Posterior vena cava (tissue), 2 donors: Measurements from ENCODE around the gene MAST4. TPM values are rescaled to one million over a fixed set of nuclear protein-coding genes. Genes with fewer than 3 reads are reported as not detected.

ENCODE experiments used
- DNase-seq: peaks from one replicate; pipeline ENCODE4 v3.0.0-alpha.2; 2020; ENCODE audit warnings: low spot score
- intact Hi-C, 2 donors: fragments of 100-400 bp; cut with DNase I; formaldehyde crosslinking; loops; one replicate each; pipeline versions ENCODE4 v1.14.1 to v1.14.2; 2022 to 2023
- total RNA-seq, 2 donors: library from RNA; stranded (reverse); fragmentation: NEBNext Ultra II Directional; extraction: Animal tissue kit (Norgen Biotek cat#: 25700); gene quantifications; one replicate each; pipeline ENCODE4 v1.2.1, GENCODE V29; 2021
- donor health status: DM: yes; HTN: yes; CAD: no.
- donor health status: DM: yes; HTN: yes; CAD: no.

MAST4 gene
- total RNA-seq, 2 donors from 2014 or later: 36.4 to 45.6 TPM

GRCh38 chr5:67052034-67052433, 455.8 kb downstream of the MAST4 start:
- no peak for DNase-seq
- intact Hi-C loops: no loop called here

DNA sequence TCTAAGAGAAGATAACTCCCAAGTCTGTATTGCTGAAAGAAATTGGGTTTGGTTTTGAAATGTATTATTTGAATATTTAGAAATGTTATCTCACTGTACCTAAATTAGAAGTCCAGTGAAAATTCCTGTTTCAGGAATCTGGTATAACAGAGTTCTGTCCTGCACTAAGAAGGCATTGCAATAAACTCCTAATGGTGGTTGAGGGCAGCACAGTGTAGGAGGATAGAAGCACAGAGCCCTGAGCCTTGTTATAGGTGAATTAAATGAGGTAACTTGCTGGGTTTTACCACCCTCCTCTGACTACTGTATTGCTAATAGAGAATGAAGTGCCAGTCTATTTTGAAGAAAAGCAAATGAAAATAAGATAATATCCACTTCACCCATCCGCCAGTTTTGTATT, 457.0 kb downstream of the MAST4 start:
- intact Hi-C loops: no loop called here
- no peak for DNase-seq

DNA sequence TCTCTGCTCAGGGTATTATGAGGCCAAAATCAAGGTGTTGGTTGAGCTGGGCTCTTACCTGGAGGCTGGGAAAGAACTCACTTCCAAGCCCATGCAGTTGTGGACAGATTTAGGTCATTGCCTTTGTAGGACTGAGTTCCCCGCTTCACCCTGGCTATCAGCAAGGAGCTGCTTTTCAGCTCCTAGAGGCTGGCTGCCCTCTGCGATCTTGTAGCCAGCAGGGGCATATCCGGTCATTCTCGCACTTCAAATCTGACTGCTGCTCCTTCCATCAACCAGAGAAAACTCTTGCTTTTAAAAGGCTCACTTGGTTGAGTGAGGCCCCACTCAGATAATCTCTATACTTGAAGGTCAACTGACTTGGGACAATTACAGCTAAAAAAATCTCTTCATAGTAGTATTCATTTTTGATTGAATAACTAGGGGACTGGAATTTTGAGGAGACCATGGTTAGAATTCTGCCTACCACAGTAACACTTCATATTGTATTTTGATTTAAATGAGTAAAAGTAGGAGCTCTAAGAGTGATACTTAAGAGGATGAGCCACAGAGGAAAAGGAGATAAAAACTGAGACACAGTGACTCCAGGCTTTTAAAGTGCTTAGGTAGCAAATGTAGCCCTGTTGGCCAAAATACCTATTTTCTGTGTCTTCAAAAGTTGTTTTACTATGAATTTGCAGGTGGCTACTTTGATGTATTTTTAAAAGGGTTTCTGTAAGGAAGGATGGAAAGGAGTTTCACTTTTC, 463.0 kb downstream of the MAST4 start:
- no peak for DNase-seq
- intact Hi-C loops: no loop called here

DNA sequence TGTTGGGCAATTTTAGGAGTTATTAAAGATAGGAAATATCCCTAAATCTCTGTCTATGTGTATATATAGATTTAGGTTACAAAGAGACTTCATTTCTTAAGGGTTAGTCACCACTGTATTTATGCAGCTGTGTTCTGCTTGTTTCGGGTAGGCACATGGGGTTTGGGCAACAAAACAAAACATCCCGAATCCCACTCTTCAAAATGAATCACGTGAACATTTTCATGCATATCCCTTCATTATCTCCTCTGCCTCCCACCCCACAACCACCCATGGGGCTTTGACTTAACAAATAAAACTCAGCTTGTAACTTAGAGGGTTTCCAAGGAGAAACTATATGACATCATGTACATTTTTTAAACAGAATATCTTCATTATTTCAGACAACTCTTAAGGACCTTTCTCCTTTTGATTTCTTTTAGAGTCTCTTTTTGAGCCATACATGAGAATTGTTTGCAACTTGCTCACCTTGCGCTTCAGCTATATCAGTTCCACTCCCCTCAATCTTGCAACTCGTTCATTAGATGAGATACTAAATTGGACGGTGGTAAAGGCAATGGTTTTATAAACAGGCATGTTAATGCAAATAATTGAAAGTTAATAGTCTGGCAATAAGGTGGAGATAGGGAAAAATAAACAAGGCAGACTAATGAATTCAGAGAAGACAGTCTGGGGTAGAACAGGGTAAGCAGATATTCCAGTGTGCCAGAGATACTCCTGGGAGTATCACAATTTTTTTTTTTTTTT, 463.7 kb downstream of the MAST4 start:
- intact Hi-C loops: no loop called here
- DNase-seq: no peak

DNA sequence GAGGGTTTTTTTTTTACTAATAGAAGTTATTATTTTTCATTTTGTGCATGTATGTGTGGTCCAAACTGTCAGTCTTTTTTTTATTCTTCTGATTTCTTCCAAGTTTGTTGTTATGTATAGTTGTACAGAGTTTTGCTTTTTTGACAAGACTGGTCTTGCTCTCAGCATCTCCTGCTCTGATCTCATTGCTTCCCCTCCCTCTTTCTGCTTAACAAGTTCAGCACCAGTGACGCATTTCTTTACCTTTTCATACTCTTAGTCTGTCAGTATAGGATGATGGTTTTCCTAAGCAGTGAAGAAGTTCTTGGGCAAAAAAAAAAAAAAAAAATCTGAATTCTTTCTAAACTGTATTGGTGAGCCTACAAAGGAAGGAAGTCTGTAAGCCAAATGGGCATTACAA, 465.3 kb downstream of the MAST4 start:
- intact Hi-C loops: no loop called here
- DNase-seq: no peak

DNA sequence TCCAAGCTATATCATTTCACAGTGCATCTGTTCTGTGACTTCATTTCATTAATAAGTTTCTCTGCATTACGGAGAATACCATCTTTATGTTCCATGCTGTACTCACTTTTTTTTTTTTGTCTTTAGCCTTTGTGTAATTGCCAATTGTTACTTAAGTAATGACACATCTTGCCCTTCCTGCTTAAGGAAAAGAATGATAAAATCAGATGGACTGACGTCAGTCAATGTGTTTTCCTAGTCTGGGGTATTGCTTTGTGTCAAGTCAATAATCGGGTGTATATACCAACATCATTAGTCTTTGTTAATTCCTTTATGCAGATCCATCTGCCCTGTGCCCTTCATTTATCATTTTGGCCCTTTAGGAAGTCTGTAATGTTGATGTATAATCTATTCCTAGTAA, 466.9 kb downstream of the MAST4 start:
- intact Hi-C loops: no loop called here
- DNase-seq: no peak

GRCh38 chr5:67063791-67064190, 467.6 kb downstream of the MAST4 start:
- no peak for DNase-seq

DNA sequence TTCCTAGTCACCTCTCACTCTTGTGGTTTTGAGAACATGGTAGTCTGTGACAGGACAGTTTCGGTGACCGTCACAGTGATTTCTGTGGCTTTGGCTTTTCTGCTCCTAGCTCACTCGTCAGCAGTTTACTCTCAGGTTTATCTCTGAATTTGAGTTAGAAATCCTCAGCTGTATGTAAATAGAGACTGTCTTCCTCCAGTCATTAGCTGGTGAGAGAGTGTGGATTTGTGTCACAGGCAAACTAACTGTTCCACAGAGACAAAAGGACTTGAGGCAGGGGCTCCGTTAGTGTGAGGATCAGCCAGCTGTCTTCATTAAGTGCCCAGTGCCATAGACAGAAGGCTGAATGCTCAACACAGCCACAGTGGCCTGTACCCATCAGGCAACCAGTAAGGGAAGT, 469.0 kb downstream of the MAST4 start:
- intact Hi-C loops: no loop called here
- no peak for DNase-seq

More at GRCh38 chr5:67063791-67064190, 467.6 kb downstream of the MAST4 start:
- intact Hi-C loops: no loop called here

GRCh38 chr5:67065696-67066095, 469.5 kb downstream of the MAST4 start:
- intact Hi-C loops: no loop called here
- no peak for DNase-seq

DNA sequence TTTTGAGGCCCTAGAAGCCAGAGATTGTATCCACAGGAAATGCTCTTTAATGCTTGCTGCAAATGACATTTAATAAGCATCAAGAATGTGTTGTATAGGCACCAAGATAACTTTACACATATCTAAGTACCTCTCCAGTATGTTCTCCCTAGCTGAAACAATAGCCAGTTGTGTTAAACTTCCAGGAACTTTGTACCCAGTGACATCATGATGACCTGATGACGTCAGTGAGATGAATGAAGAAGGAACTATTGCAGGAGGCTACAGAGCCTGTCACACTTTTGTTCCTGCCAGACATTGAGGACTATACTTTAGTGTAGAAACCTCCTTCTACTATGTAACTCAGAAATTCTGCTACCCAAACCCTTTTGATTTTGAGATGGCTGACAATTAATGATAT, 470.6 kb downstream of the MAST4 start:
- DNase-seq: no peak
- intact Hi-C loops: no loop called here

GRCh38 chr5:67073045-67073680, 477.0 kb downstream of the MAST4 start:
- intact Hi-C loops: no loop called here
- no peak for DNase-seq

GRCh38 chr5:67077296-67077695, 481.1 kb downstream of the MAST4 start:
- intact Hi-C loops: no loop called here
- DNase-seq: no peak

GRCh38 chr5:67081261-67081660, 485.1 kb downstream of the MAST4 start:
- intact Hi-C loops: no loop called here
- DNase-seq: no peak

DNA sequence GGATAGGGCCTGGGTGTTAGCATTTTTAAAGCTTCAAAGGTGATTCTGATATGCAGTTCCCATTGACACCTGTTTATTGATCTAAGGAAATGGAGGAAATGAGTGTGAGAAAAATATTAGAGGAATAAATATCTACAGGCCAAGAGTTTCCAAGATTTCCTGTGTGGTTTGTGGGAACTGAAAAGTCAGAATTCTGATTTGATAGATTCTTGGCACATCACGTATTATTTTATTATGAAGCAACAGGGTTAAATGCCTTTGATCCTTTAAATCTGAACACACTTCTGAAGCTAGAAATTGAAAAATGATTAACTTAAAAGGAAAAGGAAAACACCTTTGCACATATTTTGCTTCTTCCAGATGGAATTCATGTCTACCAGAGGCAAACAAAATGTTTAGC, 486.7 kb downstream of the MAST4 start:
- intact Hi-C loops: no loop called here
- DNase-seq: no peak

DNA sequence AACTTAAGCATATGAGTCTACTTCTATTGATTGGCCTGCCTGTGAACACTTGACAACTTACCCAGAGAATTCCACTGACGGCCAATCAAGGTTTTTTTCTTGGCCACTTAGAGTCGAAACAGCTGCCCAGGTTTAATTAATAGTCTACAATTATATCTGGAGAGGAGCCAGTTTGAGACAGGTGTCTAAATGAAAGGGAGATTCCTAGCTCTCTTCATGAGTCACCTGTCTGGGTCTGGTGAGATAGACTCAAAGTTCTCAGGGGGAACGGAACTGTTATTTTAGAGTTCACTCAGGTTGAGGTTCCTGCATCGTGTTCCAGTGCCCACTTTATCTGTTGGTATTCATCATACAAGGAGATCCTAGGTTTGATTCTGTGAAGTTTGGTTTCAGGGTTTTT, 489.4 kb downstream of the MAST4 start:
- no peak for DNase-seq
- intact Hi-C loops: no loop called here

GRCh38 chr5:67089200-67089725, 493.1 kb downstream of the MAST4 start:
- no peak for DNase-seq
- intact Hi-C loops: no loop called here

DNA sequence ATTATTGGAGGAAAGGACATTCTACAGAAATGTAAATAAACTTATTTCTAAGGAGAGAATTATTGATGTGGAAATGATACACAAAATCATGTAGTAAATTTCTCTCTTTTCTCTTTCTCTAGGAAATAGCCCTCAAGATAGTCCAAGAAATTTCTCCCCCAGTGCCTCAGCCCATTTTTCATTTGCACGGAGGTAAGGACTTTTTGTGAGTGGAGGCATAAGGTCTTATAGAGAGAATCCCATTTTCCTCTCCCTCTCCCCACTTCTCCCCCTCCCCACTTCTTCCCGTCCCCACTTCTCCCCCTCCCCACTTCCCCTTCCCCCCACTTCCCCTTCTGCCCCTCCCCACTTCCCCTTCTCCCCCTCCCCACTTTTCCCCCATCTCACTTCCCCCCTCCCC, 493.8 kb downstream of the MAST4 start:
- intact Hi-C loops: loop anchor here in 1 of 2 donors (10.0 kb wide), 1 partner anchor 85 kb away; no protein-coding TSS in a partner anchor
- DNase-seq: no peak

DNA sequence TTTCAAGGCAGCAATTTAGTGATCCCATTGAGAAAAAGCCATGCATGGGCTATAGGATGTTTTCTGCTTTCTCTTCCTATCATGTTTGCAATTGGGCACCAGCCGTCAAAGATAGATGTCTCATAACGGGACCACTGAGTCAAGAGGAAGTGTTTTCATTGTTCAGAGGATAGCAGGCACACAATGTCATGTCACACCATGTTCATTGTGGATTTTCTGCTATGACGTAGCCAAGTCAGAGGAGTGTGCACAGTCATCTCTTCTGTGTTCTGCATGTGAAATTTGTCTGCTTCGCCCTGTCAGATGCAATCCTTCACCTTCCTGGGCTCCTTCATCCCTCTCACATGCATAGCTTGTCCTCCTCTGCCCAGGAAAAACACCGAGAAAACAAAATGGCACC, 494.4 kb downstream of the MAST4 start:
- intact Hi-C loops: loop anchor here in 1 of 2 donors (10.0 kb wide), 1 partner anchor 86 kb away; no protein-coding TSS in a partner anchor
- DNase-seq: no peak

DNA sequence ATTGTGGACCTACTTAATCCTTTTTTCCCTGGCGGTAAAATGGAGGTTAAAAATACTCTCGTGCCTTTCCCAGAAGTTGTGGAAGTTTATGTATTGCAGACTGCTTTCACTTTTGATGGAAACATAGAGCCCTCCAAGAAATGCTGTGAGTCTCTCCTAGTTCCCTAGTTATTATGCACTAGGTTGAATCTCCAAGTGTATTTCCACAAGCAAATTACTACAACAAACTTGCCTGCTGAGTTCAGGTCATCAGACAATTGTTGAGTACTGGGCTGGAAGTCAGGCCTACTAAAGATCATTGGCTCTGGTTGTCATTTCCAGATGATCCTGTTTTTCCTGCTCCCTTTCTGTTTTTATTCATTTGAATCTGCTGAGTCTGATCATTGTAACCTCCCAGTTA, 496.3 kb downstream of the MAST4 start:
- DNase-seq: no peak
- intact Hi-C loops: loop anchor here in 1 of 2 donors (10.0 kb wide), 1 partner anchor 88 kb away; no protein-coding TSS in a partner anchor

DNA sequence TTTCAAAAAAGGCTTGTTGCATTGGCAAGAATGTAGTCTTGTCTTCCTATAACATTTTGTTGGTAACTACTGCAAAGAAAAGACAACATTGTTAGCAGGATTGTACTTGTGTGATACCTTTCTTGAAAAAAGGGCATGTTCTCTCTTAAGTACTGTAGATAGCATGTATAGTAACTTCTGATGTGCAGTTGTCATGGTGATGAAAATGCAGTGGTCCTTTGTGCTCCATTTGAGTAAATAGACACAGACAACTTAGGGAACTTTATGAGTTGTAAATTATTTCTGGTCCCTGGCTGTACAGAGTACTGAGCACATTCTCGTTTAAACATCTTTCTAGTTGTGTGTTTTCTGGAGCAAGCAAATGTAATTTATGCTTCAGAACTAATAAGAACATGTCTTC, 497.1 kb downstream of the MAST4 start:
- intact Hi-C loops: loop anchor here in 1 of 2 donors (10.0 kb wide), 1 partner anchor 88 kb away; no protein-coding TSS in a partner anchor
- no peak for DNase-seq
